ENCODE measurements around the gene PDE8B.
"Not testable (repeated sequence)": the region's sequence is repeated elsewhere in the genome, so short reads cannot be mapped to it uniquely, and the experiment has no call there.

Gene PDE8B

GRCh38 chr5:77454123-77454522 lies 243.6 kb downstream of the PDE8B start:
- DNase-seq = no peak

GRCh38 chr5:77461287-77461686 lies 250.8 kb downstream of the PDE8B start:
- no peak for DNase-seq

DNA sequence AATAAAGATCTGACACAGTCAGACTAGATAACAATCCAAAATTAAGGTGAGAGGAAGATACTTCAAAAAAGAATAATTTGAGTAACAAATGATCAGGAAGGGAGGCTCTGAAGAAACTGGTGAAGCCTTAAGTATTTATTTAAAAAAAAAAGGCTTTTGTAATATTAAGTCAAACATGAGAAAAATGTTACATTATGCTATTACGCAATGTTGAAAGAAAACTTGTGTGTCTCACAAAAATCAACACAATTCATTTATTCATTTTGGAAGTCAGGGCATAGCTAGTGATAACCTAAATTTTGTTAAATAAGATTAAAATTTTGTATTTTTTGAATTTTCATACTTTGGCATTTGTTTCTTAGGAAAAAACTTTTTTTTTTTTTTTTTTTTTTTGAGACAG lies 253.4 kb downstream of the PDE8B start:
- no peak for DNase-seq

GRCh38 chr5:77468875-77469274 lies 258.4 kb downstream of the PDE8B start:
- DNase-seq = not testable (repeated sequence)

DNA sequence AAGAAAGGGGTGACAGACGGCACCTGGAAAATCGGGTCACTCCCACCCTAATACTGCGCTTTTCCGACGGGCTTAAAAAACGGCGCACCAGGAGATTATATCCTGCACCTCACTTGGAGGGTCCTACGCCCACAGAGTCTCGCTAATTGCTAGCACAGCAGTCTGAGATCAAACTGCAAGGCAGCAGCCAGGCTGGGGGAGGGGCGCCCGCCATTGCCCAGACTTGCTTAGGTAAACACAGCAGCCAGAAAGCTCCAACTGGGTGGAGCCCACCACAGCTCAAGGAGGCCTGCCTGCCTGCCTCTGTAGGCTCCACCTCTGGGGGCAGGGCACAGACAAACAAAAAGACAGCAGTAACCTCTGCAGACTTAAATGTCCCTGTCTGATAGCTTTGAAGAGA lies 264.6 kb downstream of the PDE8B start:
- DNase-seq = not testable (repeated sequence)

Data from NCI-H1105 treated with DMSO at 0.1 percent for 48 hours (cell line).